ENCODE results near the gene TNIP1. TPM values are rescaled to one million over a fixed set of nuclear protein-coding genes. Genes with fewer than 3 reads are reported as not detected.

TNIP1 gene
- total and polyA plus RNA-seq, 4 donors: 81.5 to 308 (median 129) TPM

GRCh38 chr5:150987746-150988145 lies 93.1 kb downstream of the TNIP1 start:
- Histone ChIP-seq H3K4me3 (no peak overlapping the region), H3K36me3 (ENCODE audit: control insufficient read depth in 4 of 4, insufficient read depth in 4 of 4, low read length in 4 of 4) (no peaks in the 10 kb centered on the region), H3K9me3 (ENCODE audit: control insufficient read depth in 4 of 4, insufficient read depth in 3 of 4, low read length in 3 of 4) (peaks cover 0 to 4% (median 0%) of the 10 kb centered on the region in 4 donors), H3K4me1 (ENCODE audit: control insufficient read depth in 5 of 5, insufficient read depth in 5 of 5, low read length in 5 of 5) (no peaks in the 10 kb centered on the region), H3K27ac (ENCODE audit: low read depth in 1 of 2, low read length in 1 of 2) (no peak overlapping the region), H3K27me3 (ENCODE audit: control insufficient read depth in 3 of 3, insufficient read depth in 3 of 3, low read length in 2 of 3) (no peaks in the 10 kb centered on the region), H3K9ac (ENCODE audit: insufficient read depth in 1 of 2, low read length in 2 of 2) (no peak overlapping the region)
- ATAC-seq (ENCODE audit: insufficient read depth, low FRiP score): no peak
- WGBS, 2 donors: 85 to 90% methylated on average over 3 of the region's 3 CpGs
- TF ChIP-seq, protein P1, sequence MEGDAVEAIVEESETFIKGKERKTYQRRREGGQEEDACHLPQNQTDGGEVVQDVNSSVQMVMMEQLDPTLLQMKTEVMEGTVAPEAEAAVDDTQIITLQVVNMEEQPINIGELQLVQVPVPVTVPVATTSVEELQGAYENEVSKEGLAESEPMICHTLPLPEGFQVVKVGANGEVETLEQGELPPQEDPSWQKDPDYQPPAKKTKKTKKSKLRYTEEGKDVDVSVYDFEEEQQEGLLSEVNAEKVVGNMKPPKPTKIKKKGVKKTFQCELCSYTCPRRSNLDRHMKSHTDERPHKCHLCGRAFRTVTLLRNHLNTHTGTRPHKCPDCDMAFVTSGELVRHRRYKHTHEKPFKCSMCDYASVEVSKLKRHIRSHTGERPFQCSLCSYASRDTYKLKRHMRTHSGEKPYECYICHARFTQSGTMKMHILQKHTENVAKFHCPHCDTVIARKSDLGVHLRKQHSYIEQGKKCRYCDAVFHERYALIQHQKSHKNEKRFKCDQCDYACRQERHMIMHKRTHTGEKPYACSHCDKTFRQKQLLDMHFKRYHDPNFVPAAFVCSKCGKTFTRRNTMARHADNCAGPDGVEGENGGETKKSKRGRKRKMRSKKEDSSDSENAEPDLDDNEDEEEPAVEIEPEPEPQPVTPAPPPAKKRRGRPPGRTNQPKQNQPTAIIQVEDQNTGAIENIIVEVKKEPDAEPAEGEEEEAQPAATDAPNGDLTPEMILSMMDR (IDR thresholded peaks at IDR 0.05; ENCODE audit: control extremely low read depth, extremely low read depth): no peak
- DNase-seq: no peak

Other genes starting within 250 kb of the TNIP1 start
- not detected for gene IRGM, start 234.5 kb downstream of the TNIP1 start, total RNA-seq
- gene IRGM, start 234.5 kb downstream of the TNIP1 start, polyA plus RNA-seq: under 1 TPM in 1 of 2 donors, not detected in 1; 0.25 TPM
- 10 to 100 TPM in 1 of 2 donors, 1 to 10 TPM in 1; 2.5 to 11.3 TPM for gene ZNF300, start 176.1 kb downstream of the TNIP1 start, total RNA-seq
- 1 to 10 TPM; 1.8 to 3.4 TPM for gene ZNF300, start 176.1 kb downstream of the TNIP1 start, polyA plus RNA-seq
- gene GPX3, start 60.4 kb downstream of the TNIP1 start, total RNA-seq: 100 to 1,000 TPM in 1 of 2 donors, 10 to 100 TPM in 1; 99.0 to 586 TPM
- 1,000 to 10,000 TPM; 1,067 to 1,457 TPM for gene GPX3, start 60.4 kb downstream of the TNIP1 start, polyA plus RNA-seq
- gene ANXA6, start 76.7 kb upstream of the TNIP1 start, total RNA-seq: 100 to 1,000 TPM; 168 to 208 TPM
- gene ANXA6, start 76.7 kb upstream of the TNIP1 start, polyA plus RNA-seq: 100 to 1,000 TPM in 1 of 2 donors, 10 to 100 TPM in 1; 61.4 to 143 TPM
- 10 to 100 TPM; 15.4 to 69.0 TPM for gene CCDC69, start 143.1 kb upstream of the TNIP1 start, total RNA-seq
- 10 to 100 TPM; 54.7 to 73.6 TPM for gene CCDC69, start 143.1 kb upstream of the TNIP1 start, polyA plus RNA-seq
- 10 to 100 TPM; 31.3 to 78.7 TPM for gene GM2A, start 172.2 kb upstream of the TNIP1 start, total RNA-seq
- gene GM2A, start 172.2 kb upstream of the TNIP1 start, polyA plus RNA-seq: 10 to 100 TPM; 36.5 to 39.7 TPM
- not detected for gene SLC36A3, start 222.7 kb upstream of the TNIP1 start, total RNA-seq
- gene SLC36A3, start 222.7 kb upstream of the TNIP1 start, polyA plus RNA-seq: not detected